ENCODE data around the gene SKP2. TPM values are rescaled to one million over a fixed set of nuclear protein-coding genes. Genes with fewer than 3 reads are reported as not detected.
"Not testable (repeated sequence)": the region's sequence is repeated elsewhere in the genome, so short reads cannot be mapped to it uniquely, and the experiment has no call there.

Gene SKP2
- total RNA-seq, 1 donor from 2014 or later, result 41.3 TPM

DNA sequence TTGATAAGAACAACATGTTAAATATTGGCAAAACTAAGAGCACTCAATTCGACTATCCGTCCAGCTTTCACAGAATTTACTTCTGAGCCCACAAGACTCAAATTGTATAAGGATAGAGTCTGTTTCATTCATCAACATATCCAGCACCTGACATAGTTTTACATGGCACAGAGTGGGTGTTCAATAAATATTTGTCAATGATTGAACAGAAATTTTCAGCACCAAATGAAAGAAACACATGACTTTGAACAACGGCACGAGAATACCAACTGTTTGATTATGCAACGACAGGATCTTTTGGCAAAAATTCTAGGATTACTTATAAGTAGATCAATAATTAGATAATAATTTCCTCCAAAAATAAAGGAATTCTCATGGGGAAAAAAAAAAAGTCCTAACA, 41.8 kb downstream of the SKP2 start:
- TF ChIP-seq, protein P1, sequence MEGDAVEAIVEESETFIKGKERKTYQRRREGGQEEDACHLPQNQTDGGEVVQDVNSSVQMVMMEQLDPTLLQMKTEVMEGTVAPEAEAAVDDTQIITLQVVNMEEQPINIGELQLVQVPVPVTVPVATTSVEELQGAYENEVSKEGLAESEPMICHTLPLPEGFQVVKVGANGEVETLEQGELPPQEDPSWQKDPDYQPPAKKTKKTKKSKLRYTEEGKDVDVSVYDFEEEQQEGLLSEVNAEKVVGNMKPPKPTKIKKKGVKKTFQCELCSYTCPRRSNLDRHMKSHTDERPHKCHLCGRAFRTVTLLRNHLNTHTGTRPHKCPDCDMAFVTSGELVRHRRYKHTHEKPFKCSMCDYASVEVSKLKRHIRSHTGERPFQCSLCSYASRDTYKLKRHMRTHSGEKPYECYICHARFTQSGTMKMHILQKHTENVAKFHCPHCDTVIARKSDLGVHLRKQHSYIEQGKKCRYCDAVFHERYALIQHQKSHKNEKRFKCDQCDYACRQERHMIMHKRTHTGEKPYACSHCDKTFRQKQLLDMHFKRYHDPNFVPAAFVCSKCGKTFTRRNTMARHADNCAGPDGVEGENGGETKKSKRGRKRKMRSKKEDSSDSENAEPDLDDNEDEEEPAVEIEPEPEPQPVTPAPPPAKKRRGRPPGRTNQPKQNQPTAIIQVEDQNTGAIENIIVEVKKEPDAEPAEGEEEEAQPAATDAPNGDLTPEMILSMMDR (IDR thresholded peaks at IDR 0.05; ENCODE audit: unreplicated experiment), result no peak
- H3K9me3 Mint-ChIP-seq (ENCODE audit: unreplicated experiment), result peaks cover 3% of the 10 kb centered on the region
- H3K4me3 Mint-ChIP-seq (ENCODE audit: unreplicated experiment), result no peak overlapping the region
- H3K27ac Mint-ChIP-seq (ENCODE audit: unreplicated experiment), result no peak overlapping the region
- H3K36me3 Mint-ChIP-seq (ENCODE audit: low read depth, unreplicated experiment), result peaks cover 25% of the 10 kb centered on the region
- H3K27me3 Mint-ChIP-seq (ENCODE audit: unreplicated experiment), result no peaks in the 10 kb centered on the region
- no peaks in the 10 kb centered on the region for H3K4me1 Mint-ChIP-seq (ENCODE audit: unreplicated experiment)
- DNase-seq (ENCODE audit: low spot score), result no peak

DNA sequence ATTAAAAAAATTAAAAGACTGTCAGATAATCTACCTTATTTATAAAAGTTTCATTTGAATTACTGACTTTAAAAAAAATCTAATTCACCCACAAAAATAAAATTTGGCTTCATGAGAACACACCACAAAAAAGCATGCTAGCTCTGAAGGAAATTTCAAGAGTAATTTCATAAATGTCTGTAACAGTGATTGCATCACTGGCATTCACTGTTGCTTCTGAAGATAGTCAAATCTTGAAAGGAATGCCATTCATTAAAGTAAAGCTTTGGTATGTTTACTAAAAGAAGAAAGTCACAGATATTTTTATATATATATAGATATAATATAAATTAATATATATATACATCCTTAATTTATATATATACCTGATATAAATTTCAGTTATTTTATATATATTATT, 46.4 kb downstream of the SKP2 start:
- no peak for DNase-seq (ENCODE audit: low spot score)
- H3K27ac Mint-ChIP-seq (ENCODE audit: unreplicated experiment), result no peak overlapping the region
- H3K4me1 Mint-ChIP-seq (ENCODE audit: unreplicated experiment), result no peaks in the 10 kb centered on the region
- H3K27me3 Mint-ChIP-seq (ENCODE audit: unreplicated experiment), result no peaks in the 10 kb centered on the region
- H3K36me3 Mint-ChIP-seq (ENCODE audit: low read depth, unreplicated experiment), result no peaks in the 10 kb centered on the region
- H3K9me3 Mint-ChIP-seq (ENCODE audit: unreplicated experiment), result no peaks in the 10 kb centered on the region
- TF ChIP-seq, protein P1 (IDR thresholded peaks at IDR 0.05; ENCODE audit: unreplicated experiment), result no peak
- no peak overlapping the region for H3K4me3 Mint-ChIP-seq (ENCODE audit: unreplicated experiment)

DNA sequence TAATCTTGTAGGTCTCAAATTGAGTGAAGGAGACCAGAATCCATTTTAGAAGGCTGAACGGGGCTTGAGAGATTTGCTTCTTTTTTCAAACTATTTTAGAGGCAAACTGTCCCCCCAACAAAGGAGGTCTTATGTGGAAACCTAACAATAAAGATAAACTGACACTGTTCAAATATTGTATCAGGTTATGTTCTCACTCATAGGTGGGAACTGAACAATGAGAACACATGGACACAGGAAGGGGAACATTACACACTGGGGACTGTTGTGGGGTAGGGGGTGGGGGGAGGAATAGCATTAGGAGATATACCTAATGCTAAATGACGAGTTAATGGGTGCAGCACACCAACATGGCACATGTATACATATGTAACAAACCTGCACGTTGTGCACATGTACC, 46.9 kb downstream of the SKP2 start:
- H3K4me1 Mint-ChIP-seq (ENCODE audit: unreplicated experiment); H3K27ac Mint-ChIP-seq (ENCODE audit: unreplicated experiment); H3K27me3 Mint-ChIP-seq (ENCODE audit: unreplicated experiment); H3K9me3 Mint-ChIP-seq (ENCODE audit: unreplicated experiment); H3K4me3 Mint-ChIP-seq (ENCODE audit: unreplicated experiment); DNase-seq (ENCODE audit: low spot score); H3K36me3 Mint-ChIP-seq (ENCODE audit: low read depth, unreplicated experiment): not testable (repeated sequence)

DNA sequence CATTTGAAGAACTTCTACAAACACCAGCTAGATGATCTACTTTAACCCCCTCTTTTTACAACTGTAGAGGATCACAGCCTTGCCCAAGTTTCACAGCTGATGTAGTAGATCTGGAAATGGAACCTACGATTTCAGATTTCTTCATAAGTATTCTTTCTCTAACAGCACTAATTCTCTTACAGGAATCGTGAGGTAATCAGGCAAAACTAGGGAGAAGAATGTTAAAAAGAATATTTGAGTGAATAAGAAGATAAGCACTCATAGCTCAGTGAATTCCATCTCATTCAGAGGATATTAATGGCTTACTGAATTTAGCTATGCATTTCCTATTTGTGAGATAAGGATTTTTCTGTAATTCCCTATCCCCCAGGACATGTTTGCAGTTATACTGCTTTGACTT, 47.7 kb downstream of the SKP2 start:
- Mint-ChIP-seq H3K4me3 (ENCODE audit: unreplicated experiment) (no peak overlapping the region), H3K27ac (ENCODE audit: unreplicated experiment) (no peak overlapping the region), H3K27me3 (ENCODE audit: unreplicated experiment) (no peaks in the 10 kb centered on the region), H3K36me3 (ENCODE audit: low read depth, unreplicated experiment) (no peaks in the 10 kb centered on the region), H3K9me3 (ENCODE audit: unreplicated experiment) (no peaks in the 10 kb centered on the region), H3K4me1 (ENCODE audit: unreplicated experiment) (no peaks in the 10 kb centered on the region)
- TF ChIP-seq, protein P1 (IDR thresholded peaks at IDR 0.05; ENCODE audit: unreplicated experiment), result no peak
- DNase-seq (ENCODE audit: low spot score), result no peak

DNA sequence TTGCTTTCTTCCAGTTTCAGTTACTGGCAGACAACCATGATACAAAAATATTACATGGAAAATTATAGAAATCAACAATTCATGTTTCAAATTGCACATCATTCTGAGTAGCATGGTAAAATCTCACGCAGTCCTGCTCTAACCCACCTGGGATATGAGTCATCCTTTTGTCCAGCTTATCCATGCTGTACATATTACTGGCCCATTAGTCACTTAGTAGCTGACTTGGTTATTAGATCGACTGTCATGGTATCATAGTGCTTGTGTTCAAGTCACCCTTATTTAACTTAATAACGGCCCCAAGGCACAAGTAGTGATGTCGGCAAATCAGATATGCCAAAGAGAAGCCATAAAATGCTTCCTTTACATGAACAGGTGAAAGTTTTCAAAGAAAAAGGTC, 48.6 kb downstream of the SKP2 start:
- Mint-ChIP-seq H3K9me3 (ENCODE audit: unreplicated experiment) (no peaks in the 10 kb centered on the region), H3K27ac (ENCODE audit: unreplicated experiment) (no peak overlapping the region), H3K27me3 (ENCODE audit: unreplicated experiment) (no peaks in the 10 kb centered on the region), H3K4me1 (ENCODE audit: unreplicated experiment) (no peaks in the 10 kb centered on the region), H3K36me3 (ENCODE audit: low read depth, unreplicated experiment) (peaks cover 4% of the 10 kb centered on the region), H3K4me3 (ENCODE audit: unreplicated experiment) (no peak overlapping the region)
- DNase-seq (ENCODE audit: low spot score), result no peak
- TF ChIP-seq, protein P1 (IDR thresholded peaks at IDR 0.05; ENCODE audit: unreplicated experiment), result no peak

DNA sequence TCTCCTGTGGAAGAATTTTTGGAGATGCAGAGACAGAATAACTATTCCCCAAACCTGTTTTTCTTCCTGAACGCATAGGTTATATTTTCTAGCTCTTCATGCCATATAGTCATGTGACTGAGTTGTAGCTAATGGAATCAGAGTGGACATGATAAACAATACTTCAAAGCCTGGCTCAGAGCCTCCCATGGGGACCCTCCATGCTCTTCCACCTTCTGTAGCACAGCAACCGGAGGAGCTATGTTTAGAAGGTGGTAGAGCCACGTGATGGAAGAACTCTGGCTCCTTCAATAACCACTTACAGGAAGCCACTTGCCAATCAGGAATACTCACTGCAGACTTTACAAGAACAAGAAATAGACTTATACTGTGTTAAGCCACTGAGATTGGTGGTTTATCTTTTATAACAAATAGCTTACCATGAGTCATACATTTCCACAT, 50.6 kb downstream of the SKP2 start:
- peaks cover 13% of the 10 kb centered on the region for H3K36me3 Mint-ChIP-seq (ENCODE audit: low read depth, unreplicated experiment)
- no peaks in the 10 kb centered on the region for H3K27me3 Mint-ChIP-seq (ENCODE audit: unreplicated experiment)
- DNase-seq (ENCODE audit: low spot score), result no peak
- H3K9me3 Mint-ChIP-seq (ENCODE audit: unreplicated experiment), result no peaks in the 10 kb centered on the region
- TF ChIP-seq, protein P1 (IDR thresholded peaks at IDR 0.05; ENCODE audit: unreplicated experiment), result no peak
- H3K27ac Mint-ChIP-seq (ENCODE audit: unreplicated experiment), result no peak overlapping the region
- no peaks in the 10 kb centered on the region for H3K4me1 Mint-ChIP-seq (ENCODE audit: unreplicated experiment)
- H3K4me3 Mint-ChIP-seq (ENCODE audit: unreplicated experiment), result no peak overlapping the region

Measured in endothelial cell (in vitro differentiated cells).